Muscle of back (tissue), 11 donors: ENCODE measurements around the gene TANGO6. TPM values are rescaled to one million over a fixed set of nuclear protein-coding genes. Genes with fewer than 3 reads are reported as not detected.

Source experiments
- DNase-seq, 3 donors: peaks; one replicate each; pipeline versions ENCODE4 v3.0.0 to v3.0.0-alpha.2; 2013
- polyA plus RNA-seq, 10 donors: library from polyadenylated mRNA; unstranded; fragments of 120-200 nt; gene quantifications; one replicate each; pipeline ENCODE4 v1.2.1, GENCODE V29; 2013; ENCODE audit not compliant: insufficient read length in 10 of 10

TANGO6 gene
- polyA plus RNA-seq, 10 donors = 4.7 to 7.9 (median 6.3) TPM

DNA sequence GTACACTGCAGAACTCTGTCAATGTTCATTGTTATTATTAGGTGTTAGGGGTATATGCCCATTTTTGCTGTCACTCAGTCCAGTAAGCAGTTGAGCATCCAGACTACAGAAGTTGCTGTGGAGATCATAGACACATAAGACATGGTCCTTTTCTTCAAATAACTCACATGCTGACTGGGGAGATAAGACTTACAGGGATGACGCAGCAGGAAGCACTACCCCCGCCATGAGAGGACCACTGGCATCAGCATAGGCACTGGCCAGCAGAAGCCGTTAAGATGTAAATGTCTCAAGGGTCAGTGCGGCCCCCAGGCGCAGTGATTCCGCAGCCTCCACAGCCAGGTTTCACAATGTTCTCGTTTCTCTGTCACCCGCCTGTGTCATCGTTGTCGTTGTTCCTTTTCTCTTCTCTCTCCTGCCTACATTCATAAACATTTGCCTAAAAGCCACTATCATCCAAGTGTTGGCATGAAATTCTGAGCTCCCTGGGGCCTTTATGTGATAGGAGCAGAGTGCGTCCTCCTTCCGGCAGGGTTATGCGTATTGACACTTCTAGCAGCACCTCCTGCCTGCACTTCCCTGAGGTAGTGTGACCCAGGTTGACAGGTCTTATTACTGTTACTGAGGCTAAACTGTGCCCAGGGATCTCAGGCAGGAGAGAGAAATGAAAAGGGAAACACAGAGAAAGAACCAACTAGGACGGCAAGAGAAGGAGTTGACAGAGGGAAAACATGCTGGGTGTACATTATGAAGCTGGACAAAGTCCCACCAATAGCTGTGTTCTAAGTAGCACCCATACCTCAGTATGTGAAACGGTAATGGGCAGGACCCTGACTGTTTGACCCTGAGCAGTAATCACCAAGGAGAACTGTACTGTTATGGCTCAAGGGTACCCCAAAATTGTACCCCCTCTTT, 17.9 kb downstream of the TANGO6 start:
- DNase-seq = no peak

GRCh38 chr16:68866933-68867332, 23.6 kb downstream of the TANGO6 start:
- DNase-seq = no peak

- no peak for DNase-seq
Observed at GRCh38 chr16:68869492-68870088, 26.3 kb downstream of the TANGO6 start.

DNA sequence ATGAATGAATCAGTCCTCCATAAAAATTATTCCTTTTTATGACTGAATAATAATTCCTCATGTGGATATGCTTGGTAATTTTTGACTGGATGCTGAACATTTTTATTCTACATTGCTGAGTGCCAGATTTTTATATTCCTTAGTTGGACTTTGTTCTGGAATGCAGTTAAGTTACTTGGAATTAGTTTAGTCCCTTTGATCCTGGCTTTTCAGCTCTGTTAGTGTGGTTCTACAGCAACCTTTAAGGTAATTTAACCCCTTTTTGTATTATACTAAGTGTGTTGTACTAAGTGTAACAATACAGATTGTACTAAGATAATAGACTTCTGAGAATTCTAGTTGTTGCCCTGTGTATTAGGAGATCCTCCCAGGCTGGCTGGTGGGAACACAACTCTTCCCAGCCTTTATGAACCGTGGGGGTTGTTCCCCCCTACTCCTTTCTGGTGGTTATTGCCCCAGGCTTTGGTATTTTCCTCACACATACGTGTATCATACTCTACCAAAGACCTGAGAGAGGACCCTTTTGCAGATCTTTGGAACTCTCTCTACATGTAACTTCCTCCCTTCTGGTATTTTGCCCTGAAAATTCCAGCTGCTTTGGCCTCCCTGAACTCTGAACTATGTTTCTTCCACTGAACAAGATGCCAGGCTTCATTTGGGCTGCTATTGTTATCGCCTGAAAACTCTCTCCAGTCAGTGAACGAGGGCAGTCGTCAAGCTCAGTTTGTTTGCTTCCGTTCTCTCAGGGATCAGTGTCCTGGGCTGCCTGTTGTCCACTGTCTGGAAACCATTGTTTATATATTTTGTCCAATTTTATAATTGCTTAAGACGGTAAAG, 30.5 kb downstream of the TANGO6 start:
- DNase-seq = no peak

- DNase-seq = no peak
Observed at GRCh38 chr16:68875871-68876270, 32.5 kb downstream of the TANGO6 start.

- DNase-seq = no peak
Observed at GRCh38 chr16:68883685-68884084, 40.4 kb downstream of the TANGO6 start.

GRCh38 chr16:68884401-68884800, 41.1 kb downstream of the TANGO6 start:
- DNase-seq = no peak

DNA sequence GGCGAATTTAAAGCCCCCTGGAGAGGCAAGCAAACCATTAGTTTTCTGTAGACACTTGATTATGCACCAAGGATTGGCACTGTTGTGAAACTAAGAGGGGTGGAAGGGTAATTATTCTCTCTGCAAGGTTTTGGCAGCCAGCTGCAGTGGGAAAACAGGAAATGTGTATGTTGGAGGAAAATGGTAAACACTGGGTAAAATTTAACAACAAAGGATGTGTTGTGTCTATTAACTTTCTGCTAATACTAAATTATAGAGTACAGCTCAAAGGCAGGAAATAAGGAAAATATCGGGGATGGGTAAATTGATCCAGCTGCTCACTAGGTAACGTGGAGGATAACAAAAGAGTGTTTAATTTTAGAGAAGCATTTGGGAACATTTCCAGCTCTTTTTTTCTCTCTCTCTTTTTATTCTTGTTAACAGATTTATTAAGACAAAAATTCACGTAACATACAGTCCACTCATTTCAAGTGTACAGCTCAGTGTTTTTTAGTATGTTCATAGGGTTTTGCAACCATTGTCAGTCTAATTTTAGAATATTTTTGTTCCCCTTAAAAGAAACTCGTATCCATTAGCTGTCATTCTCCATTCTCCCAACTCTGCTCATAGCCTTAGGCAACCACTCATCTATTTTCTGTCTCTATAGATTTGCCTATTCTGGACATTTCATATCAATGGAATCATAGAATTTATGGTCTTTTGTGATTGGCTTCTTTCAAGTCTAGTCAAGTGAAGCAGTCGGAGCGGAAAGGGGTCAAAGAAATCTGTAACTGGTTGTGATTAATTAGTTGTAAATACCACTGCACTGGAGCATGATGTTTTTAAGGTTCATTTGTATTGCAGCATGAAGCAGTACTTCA, 41.8 kb downstream of the TANGO6 start:
- DNase-seq = no peak

DNA sequence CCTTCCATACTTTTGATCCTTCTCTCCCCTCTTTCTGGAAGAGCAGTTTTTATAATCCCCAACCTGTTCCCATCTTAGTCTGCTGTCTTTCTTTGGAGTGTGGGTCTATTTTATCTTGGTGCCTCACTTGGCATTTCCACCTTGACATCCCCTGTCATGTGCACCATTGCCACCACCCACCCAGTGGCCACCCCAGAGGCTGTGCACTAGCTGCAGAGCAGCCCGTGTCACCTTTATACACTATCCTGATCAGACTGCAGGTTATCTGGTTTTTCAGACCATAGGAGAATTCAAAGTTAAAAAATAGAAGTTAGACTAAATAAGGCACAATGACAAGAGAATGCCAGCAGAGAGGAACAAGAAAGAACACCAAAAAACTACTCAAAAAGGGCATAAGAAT, 43.8 kb downstream of the TANGO6 start:
- DNase-seq = no peak

GRCh38 chr16:68889508-68890150, 46.3 kb downstream of the TANGO6 start:
- DNase-seq = no peak

DNA sequence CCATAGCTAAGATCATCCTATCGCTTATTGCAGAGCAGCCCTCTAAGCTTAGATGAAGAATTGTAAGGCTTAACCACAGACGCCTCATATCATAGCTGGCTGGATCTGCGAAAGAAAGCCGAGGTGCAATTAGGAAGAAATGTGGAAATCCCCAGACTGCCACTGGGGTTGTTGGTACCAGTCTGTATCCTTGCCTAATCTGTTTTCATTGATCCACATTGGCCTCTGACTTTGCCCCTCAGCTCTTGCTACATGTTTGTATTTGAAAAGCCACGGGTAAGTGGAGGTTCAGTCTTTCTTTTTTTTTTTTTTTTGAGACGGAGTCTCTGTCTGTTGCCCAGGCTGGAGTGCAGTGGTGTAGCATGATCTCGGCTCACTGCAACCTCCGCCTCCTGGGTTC, 48.9 kb downstream of the TANGO6 start:
- DNase-seq = no peak

GRCh38 chr16:68892898-68893297, 49.6 kb downstream of the TANGO6 start:
- DNase-seq = no peak

DNA sequence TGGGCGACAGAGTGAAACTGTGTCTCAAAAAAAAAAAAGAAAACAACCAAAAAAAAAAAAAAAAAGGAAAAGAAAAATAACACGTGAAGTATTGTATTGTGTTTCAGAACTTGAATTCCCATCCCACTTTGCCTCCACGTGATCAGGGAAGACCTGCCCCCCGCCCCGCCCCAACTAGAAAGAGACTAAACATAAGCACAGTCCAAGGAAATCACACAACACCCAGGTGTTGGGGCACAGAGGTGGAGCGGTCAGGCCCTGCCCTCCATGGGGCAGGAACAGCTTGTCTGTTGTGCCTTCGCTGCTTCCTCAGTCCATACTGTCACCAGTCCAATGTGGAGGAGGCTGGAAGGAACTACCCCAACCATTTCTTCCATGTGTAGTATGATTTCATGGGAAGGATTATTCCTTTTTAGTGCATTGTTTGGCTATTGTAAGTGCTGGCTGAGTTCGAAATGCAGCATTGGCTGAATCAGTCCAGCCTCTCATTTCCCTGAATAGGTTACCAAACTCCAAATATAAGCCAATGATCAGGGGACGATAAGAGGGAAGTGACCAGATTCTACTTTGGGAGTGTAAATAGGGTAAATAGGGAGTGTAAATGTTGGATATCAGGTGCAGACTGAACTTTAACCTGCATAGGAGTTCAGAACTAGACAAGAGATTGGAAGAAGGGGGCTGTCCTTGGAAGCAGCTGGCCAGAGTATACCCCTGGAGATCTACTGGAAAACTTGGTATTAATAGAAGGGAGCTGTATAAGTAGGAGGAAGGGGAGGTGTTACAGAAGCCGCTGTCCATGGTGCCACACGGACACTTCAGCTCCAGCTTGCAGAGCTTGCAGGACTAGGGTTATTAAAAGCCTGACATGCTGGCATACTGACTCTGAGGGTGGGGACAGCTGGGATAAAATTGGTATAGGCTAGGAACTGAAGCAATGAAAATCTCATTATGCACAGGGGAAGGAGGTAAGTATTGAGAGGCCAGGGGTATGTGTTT, 50.7 kb downstream of the TANGO6 start:
- peak; percentile 38 to 66 (median 53) for DNase-seq

- DNase-seq = no peak
Observed at GRCh38 chr16:68894714-68895113, 51.4 kb downstream of the TANGO6 start.

DNA sequence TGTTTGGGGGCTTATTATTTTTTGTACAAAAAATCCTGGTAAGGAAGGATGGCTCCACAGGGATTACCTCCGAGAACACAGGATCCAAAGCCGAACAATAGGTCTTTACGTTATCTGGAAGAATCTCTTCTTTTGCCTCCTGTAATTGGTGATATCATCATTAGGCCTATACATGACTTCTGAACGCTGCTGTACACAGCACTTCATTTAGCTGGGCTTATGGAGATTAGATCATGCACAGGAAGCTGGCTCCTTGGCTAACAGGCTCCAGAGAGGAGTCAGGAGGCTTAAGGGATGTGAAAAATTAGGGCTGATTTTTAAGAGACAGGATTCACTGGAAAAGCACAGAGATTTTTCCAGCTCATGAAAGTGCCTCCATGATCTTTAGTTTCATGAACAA, 54.7 kb downstream of the TANGO6 start:
- DNase-seq = no peak

DNA sequence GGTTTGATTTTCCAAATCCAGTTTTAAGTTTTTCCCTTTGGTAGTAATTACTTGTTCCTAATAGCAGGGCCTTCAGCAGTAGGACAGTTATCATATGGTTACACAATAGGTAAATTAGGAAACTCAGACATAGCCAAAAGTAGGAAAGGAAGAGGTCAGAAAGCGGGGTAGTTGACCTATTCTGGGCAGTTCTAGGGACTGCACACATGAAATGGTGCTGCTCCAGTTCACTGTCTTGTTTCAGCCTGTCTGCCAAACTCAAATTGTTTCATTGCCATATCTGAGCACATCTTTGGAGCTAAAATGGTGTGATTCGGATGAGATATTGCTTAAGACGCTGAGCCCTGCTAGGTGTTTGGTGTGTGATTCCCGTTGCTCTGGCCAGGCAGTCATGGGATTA, 56.7 kb downstream of the TANGO6 start:
- DNase-seq = no peak

DNA sequence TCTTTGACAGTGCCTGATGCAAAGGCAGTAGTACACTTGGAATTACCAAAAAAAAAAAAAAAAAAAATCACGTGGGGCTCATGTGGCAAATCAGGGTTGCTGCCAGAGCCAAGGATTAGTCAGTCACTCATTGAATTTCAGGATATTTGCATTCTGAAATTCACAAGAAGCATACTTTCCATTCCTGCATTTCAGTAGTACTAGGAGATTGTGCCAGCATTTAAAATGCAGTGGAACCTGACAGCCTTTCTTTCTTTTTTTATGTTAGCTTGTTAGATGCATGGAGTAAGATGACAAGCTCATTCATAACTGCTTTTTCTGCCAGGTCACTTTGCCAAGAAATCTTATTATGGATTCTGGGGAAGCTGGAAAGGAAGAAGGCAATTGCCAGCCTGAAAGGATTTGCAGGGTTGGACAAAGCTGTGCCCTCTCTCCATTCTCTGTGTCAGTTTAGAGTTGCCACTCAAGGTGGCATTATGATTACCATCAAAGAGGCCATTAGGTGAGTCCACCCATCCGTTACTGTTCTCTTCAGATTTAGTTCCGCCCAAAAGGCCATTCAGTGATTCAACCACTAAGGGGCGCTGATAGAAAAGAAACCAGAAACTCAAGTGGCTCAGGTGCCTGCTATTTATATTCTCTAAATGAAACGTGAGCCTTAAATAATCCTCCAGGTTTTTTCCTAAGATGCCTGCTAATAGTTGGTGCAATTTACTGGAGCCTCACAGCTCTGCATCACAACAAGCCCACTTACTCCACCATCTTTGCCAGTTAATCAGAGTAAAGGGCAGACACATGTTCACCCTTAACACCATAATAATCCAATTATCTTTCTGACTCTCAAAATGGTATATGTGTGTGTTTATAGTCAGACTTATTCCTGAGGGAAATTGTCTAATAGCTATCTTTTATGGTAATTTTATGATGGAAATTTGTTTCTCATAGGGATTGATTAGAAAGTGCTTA, 59.0 kb downstream of the TANGO6 start:
- peak; percentile 26 to 56 (median 27) for DNase-seq

- no peak for DNase-seq
Observed at GRCh38 chr16:68902969-68903345, 59.6 kb downstream of the TANGO6 start.
